Neutrophil (primary cell): ENCODE data around the gene RCAN1.

ENCODE experiments used
- H3K27ac ChIP-seq: fragments of 200-600 bp; sonication (generic); 2 replicates; pipeline ENCODE4 v1.5.1; 2016; ENCODE audit warnings: mild to moderate bottlenecking, moderate library complexity
- H3K27me3 ChIP-seq: fragments of 200-600 bp; sonication (generic); 2 replicates; pipeline ENCODE4 v1.6.0; 2016; ENCODE audit warnings: mild to moderate bottlenecking
- H3K36me3 ChIP-seq: fragments of 200-600 bp; sonication (generic); 2 replicates; pipeline ENCODE4 v1.5.1; 2017
- H3K4me1 ChIP-seq, 2 experiments: fragments of 200-600 bp in 1 of 2; sonication (generic) in 1 of 2; 1 replicate in 1 of 2; 2 replicates in 1 of 2; pipeline versions ENCODE4 v1.5.1 to v1.6.1; 2013 to 2016; ENCODE audit warnings: low read depth in 1 of 2, low read length in 1 of 2, mild to moderate bottlenecking in 1 of 2, moderate library complexity in 1 of 2; ENCODE audit not compliant: control insufficient read depth in 1 of 2, insufficient read depth in 1 of 2
- H3K4me3 ChIP-seq, 2 experiments: fragments of 200-600 bp in 1 of 2; sonication (generic) in 1 of 2; 1 replicate in 1 of 2; 2 replicates in 1 of 2; pipeline ENCODE4 v1.5.1; 2013 to 2016; ENCODE audit warnings: low read depth in 1 of 2, low read length in 1 of 2, mild to moderate bottlenecking in 1 of 2, moderate library complexity in 1 of 2
- H3K9me3 ChIP-seq: fragments of 200-600 bp; sonication (generic); 2 replicates; pipeline ENCODE4 v1.5.1; 2016
- TF ChIP-seq, protein P1 (sequence below): fragments of 200-600 bp; sonication (generic); IDR thresholded peaks from 2 replicates; pipeline ENCODE4 v1.5.1; 2016; ENCODE audit warnings: antibody characterized with exemption

The RCAN1 gene

DNA sequence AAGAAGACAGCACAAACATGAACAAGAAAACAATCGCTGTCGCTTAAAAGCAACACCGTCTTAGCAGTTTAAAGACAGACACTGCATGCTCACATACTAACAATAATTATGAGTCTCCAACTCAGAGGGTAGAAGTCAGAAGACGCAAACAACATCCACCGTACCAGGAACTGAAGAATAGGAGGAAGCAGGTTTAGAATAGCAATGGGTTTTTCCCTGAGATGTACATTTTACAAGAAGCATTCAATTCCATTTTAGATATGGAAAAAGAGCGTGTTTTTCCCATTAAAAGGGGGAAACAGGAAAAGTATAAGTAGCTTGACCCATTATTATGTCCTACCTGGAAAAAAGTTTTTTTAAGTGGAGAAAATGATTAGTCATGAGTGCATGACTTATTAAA lies 68.4 kb downstream of the RCAN1 start:
- no peaks in the 10 kb centered on the region for H3K36me3 ChIP-seq
- H3K9me3 ChIP-seq, result no peaks in the 10 kb centered on the region
- H3K27me3 ChIP-seq, result no peaks in the 10 kb centered on the region
- TF ChIP-seq, protein P1, sequence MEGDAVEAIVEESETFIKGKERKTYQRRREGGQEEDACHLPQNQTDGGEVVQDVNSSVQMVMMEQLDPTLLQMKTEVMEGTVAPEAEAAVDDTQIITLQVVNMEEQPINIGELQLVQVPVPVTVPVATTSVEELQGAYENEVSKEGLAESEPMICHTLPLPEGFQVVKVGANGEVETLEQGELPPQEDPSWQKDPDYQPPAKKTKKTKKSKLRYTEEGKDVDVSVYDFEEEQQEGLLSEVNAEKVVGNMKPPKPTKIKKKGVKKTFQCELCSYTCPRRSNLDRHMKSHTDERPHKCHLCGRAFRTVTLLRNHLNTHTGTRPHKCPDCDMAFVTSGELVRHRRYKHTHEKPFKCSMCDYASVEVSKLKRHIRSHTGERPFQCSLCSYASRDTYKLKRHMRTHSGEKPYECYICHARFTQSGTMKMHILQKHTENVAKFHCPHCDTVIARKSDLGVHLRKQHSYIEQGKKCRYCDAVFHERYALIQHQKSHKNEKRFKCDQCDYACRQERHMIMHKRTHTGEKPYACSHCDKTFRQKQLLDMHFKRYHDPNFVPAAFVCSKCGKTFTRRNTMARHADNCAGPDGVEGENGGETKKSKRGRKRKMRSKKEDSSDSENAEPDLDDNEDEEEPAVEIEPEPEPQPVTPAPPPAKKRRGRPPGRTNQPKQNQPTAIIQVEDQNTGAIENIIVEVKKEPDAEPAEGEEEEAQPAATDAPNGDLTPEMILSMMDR, result no peak
- H3K4me1 ChIP-seq, result peaks cover 44 to 46% of the 10 kb centered on the region in 2 experiments
- no peak overlapping the region for H3K4me3 ChIP-seq
- peak overlapping the region; percentile 86 for H3K27ac ChIP-seq

DNA sequence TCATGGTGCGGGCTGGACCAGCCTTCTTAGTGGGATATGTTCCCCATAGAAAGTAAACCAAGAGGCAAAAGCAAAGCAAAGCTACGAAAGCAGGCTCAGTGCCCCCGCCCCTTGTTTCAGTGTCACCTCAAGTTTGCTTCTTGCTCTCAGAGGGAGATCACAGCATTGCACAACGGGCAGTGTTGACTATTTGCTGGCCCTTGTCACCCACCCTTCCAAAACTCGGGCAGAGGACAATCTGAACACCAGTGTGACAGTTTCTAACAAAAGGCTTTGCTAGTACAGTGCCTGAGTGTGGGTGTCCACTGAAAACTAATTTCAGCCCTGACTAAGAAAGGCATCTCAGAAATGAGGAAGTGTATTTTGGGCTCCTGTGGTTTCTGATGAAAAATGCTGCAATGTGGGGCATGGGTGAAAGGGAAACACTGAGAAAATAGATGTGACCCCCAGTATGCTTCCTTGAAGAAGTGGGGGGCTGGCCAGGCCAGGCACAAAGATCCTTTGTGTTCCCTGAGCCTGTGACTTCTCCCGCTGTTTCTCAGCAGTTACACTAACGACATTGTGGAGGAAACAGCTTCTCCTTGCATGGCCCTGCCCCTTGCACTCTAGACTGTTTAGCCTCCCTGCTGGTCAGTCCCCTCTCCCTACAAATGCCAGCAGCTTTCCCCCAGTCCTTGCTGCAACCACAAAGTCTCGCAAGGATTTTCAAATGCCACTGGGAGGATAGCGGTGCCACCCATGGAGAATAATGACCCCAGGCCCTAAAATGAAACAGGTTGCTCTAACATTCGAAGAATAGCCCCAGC lies 69.6 kb downstream of the RCAN1 start:
- H3K4me3 ChIP-seq, result peak overlapping the region; percentile 31 to 37
- TF ChIP-seq, protein P1, result no peak

DNA sequence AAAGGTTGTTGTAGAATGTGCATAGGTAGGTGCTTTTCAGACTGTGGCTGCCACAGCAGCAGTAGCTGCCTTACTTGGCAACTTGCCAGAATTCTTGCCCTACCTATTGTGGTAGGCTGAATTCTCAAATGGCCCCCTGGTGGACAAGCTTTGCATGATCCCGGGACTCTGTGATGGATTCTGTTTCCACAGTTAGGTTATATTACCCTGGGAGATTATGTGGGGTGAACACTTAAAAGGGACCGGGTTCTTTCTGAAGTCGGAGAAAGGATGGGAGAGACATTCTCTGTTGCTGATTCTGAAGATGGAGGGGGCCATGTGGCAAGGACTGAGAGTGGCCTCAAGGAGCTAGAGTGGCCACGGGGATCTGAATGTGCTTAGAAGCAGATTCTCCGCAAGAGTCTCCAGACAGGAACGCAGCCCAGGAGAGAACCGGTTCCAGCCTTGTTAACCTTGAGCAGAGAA lies 70.8 kb downstream of the RCAN1 start:
- peak overlapping the region; percentile 86 for H3K27ac ChIP-seq
- peak overlapping the region in 1 of 2 experiments; percentile 37 for H3K4me3 ChIP-seq
- H3K27me3 ChIP-seq, result no peaks in the 10 kb centered on the region
- no peaks in the 10 kb centered on the region for H3K36me3 ChIP-seq
- TF ChIP-seq, protein P1, result peak; percentile 59
- no peaks in the 10 kb centered on the region for H3K9me3 ChIP-seq
- peaks cover 44 to 46% of the 10 kb centered on the region in 2 experiments for H3K4me1 ChIP-seq

More for the DNA sequence above, 69.6 kb downstream of the RCAN1 start:
- peaks cover 44 to 46% of the 10 kb centered on the region in 2 experiments for H3K4me1 ChIP-seq
- no peaks in the 10 kb centered on the region for H3K36me3 ChIP-seq
- no peaks in the 10 kb centered on the region for H3K9me3 ChIP-seq
- no peaks in the 10 kb centered on the region for H3K27me3 ChIP-seq
- peak overlapping the region; percentile 86 for H3K27ac ChIP-seq

DNA sequence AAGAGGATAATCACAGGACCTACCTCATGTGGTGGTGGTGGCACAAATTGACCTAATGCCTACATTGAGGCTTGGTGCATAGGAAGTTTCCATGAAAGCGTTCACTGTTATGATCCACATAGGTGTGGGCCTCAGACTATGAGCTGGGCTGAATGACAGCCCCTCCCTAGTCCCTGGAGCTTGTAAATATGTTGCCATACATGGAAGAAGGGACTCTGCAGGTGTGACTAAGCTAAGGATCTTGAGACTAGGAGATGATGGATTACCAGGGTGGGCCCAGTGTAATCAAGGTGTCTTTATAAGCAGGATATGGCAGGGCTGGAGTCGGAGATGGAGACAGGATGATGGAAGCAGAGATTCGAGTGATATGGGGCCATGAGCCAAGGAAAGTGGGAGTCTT lies 71.9 kb downstream of the RCAN1 start:
- H3K36me3 ChIP-seq, result no peaks in the 10 kb centered on the region
- no peak overlapping the region for H3K4me3 ChIP-seq
- H3K27ac ChIP-seq, result peak overlapping the region; percentile 86
- peaks cover 51 to 53% of the 10 kb centered on the region in 2 experiments for H3K4me1 ChIP-seq
- no peaks in the 10 kb centered on the region for H3K27me3 ChIP-seq
- H3K9me3 ChIP-seq, result no peaks in the 10 kb centered on the region
- TF ChIP-seq, protein P1, result no peak

DNA sequence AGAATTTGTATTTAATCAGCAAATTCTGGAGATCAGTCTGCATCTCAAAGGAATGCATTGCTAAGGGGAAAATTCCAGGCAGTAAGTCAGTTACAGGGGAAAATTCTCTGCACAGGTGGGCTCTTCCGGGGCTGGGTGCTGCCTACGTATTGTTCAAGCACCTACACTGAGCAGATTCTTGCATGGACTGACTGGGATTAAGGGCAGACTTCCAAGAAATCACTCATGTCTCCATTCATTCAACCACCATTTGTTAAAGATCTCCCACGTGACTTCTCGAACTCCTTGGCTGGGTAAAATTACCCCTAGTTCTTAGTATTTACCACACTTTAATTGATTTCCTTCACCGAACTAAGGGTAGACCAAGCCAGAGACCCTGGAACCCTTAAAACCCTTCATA lies 74.7 kb downstream of the RCAN1 start:
- Histone ChIP-seq H3K36me3 (peaks cover 4% of the 10 kb centered on the region), H3K27me3 (no peaks in the 10 kb centered on the region), H3K4me3 (no peak overlapping the region), H3K27ac (no peak overlapping the region), H3K9me3 (no peaks in the 10 kb centered on the region), H3K4me1 (peaks cover 45 to 48% of the 10 kb centered on the region in 2 experiments)
- TF ChIP-seq, protein P1, result no peak
